ENCODE data around the gene PTPN2. TPM values are rescaled to one million over a fixed set of nuclear protein-coding genes. Genes with fewer than 3 reads are reported as not detected.

Gene PTPN2
- total and polyA plus RNA-seq, 2 experiments from 2014 or later = 49.9 to 65.5 TPM

DNA sequence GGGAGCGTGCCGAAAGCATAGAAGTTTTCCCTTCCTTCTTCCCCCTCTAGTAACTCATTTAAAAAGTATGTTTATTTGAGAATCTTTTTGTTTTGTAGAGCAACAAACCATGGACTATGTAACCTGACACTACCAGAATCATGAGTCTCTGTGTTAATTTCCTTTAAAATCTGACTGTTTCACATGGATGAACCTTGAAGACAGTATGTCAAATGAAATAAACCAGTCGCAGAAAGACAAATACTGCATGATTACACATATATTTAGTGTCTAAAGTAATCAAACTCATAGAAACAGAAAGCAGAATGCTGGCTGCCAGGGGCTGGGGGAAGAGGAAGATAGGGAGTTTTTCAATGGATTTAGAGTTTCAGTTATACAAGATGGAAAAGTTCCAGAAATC, 32.3 kb downstream of the PTPN2 start:
- no peak overlapping the region for H3K27ac ChIP-seq (ENCODE audit: low read depth)
- Mint-ChIP-seq H3K36me3 (ENCODE audit: low read depth) (peaks cover 13% of the 10 kb centered on the region), H3K4me1 (peaks cover 21% of the 10 kb centered on the region), H3K27ac (no peak overlapping the region), H3K27me3 (ENCODE audit: insufficient read depth, low read depth, poor library complexity) (peaks cover 1% of the 10 kb centered on the region), H3K9me3 (no peaks in the 10 kb centered on the region; the same call in 2 of the 3 replicates), H3K4me3 (no peak overlapping the region)
- no peak overlapping the region for H3K4me2 ChIP-seq
- H3F3A ChIP-seq (replicated peaks; ENCODE audit: low read depth) = no peaks in the 10 kb centered on the region
- no peaks in the 10 kb centered on the region for H3K36me3 ChIP-seq (ENCODE audit: insufficient read depth)
- H3K27me3 ChIP-seq (ENCODE audit: insufficient read depth) = no peaks in the 10 kb centered on the region
- peaks cover 75% of the 10 kb centered on the region for H3K79me2 ChIP-seq (replicated peaks; ENCODE audit: insufficient read depth)
- H2AFZ ChIP-seq = no peak overlapping the region
- no peak overlapping the region for H3K4me3 ChIP-seq
- H3K9me2 ChIP-seq (ENCODE audit: insufficient read depth) = no peaks in the 10 kb centered on the region
- H4K20me1 ChIP-seq (replicated peaks; ENCODE audit: insufficient read depth) = peaks cover 14% of the 10 kb centered on the region; the same call in 1 of the 2 replicates
- DNase-seq (ENCODE audit: low spot score) = no peak
- TF ChIP-seq EZH2 (IDR thresholded peaks at IDR 0.05; ENCODE audit: low read depth, unreplicated experiment) (no peak), JUNB (IDR thresholded peaks at IDR 0.05; ENCODE audit: unreplicated experiment) (no peak), ZNF114 (CRISPR knock-in tag; IDR thresholded peaks at IDR 0.05) (no peak), STAT1 (IDR thresholded peaks at IDR 0.05; ENCODE audit: unreplicated experiment) (no peak), CREB1 (CRISPR knock-in tag; IDR thresholded peaks at IDR 0.05; ENCODE audit: low read depth) (no peak), ZNF331 (CRISPR knock-in tag; IDR thresholded peaks at IDR 0.05; ENCODE audit: low read depth) (no peak), EZH2phosphoT487 (IDR thresholded peaks at IDR 0.05; ENCODE audit: unreplicated experiment) (no peak)
- TF ChIP-seq, protein P1, sequence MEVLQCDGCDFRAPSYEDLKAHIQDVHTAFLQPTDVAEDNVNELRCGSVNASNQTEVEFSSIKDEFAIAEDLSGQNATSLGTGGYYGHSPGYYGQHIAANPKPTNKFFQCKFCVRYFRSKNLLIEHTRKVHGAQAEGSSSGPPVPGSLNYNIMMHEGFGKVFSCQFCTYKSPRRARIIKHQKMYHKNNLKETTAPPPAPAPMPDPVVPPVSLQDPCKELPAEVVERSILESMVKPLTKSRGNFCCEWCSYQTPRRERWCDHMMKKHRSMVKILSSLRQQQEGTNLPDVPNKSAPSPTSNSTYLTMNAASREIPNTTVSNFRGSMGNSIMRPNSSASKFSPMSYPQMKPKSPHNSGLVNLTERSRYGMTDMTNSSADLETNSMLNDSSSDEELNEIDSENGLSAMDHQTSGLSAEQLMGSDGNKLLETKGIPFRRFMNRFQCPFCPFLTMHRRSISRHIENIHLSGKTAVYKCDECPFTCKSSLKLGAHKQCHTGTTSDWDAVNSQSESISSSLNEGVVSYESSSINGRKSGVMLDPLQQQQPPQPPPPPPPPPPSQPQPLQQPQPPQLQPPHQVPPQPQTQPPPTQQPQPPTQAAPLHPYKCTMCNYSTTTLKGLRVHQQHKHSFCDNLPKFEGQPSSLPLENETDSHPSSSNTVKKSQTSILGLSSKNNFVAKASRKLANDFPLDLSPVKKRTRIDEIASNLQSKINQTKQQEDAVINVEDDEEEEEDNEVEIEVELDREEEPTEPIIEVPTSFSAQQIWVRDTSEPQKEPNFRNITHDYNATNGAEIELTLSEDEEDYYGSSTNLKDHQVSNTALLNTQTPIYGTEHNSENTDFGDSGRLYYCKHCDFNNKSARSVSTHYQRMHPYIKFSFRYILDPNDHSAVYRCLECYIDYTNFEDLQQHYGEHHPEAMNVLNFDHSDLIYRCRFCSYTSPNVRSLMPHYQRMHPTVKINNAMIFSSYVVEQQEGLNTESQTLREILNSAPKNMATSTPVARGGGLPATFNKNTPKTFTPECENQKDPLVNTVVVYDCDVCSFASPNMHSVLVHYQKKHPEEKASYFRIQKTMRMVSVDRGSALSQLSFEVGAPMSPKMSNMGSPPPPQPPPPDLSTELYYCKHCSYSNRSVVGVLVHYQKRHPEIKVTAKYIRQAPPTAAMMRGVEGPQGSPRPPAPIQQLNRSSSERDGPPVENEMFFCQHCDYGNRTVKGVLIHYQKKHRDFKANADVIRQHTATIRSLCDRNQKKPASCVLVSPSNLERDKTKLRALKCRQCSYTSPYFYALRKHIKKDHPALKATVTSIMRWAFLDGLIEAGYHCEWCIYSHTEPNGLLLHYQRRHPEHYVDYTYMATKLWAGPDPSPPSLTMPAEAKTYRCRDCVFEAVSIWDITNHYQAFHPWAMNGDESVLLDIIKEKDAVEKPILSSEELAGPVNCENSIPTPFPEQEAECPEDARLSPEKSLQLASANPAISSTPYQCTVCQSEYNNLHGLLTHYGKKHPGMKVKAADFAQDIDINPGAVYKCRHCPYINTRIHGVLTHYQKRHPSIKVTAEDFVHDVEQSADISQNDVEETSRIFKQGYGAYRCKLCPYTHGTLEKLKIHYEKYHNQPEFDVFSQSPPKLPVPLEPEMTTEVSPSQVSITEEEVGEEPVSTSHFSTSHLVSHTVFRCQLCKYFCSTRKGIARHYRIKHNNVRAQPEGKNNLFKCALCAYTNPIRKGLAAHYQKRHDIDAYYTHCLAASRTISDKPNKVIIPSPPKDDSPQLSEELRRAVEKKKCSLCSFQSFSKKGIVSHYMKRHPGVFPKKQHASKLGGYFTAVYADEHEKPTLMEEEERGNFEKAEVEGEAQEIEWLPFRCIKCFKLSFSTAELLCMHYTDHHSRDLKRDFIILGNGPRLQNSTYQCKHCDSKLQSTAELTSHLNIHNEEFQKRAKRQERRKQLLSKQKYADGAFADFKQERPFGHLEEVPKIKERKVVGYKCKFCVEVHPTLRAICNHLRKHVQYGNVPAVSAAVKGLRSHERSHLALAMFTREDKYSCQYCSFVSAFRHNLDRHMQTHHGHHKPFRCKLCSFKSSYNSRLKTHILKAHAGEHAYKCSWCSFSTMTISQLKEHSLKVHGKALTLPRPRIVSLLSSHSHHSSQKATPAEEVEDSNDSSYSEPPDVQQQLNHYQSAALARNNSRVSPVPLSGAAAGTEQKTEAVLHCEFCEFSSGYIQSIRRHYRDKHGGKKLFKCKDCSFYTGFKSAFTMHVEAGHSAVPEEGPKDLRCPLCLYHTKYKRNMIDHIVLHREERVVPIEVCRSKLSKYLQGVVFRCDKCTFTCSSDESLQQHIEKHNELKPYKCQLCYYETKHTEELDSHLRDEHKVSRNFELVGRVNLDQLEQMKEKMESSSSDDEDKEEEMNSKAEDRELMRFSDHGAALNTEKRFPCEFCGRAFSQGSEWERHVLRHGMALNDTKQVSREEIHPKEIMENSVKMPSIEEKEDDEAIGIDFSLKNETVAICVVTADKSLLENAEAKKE (CRISPR knock-in tag; IDR thresholded peaks at IDR 0.05) = no peak
- TF ChIP-seq, protein P2, sequence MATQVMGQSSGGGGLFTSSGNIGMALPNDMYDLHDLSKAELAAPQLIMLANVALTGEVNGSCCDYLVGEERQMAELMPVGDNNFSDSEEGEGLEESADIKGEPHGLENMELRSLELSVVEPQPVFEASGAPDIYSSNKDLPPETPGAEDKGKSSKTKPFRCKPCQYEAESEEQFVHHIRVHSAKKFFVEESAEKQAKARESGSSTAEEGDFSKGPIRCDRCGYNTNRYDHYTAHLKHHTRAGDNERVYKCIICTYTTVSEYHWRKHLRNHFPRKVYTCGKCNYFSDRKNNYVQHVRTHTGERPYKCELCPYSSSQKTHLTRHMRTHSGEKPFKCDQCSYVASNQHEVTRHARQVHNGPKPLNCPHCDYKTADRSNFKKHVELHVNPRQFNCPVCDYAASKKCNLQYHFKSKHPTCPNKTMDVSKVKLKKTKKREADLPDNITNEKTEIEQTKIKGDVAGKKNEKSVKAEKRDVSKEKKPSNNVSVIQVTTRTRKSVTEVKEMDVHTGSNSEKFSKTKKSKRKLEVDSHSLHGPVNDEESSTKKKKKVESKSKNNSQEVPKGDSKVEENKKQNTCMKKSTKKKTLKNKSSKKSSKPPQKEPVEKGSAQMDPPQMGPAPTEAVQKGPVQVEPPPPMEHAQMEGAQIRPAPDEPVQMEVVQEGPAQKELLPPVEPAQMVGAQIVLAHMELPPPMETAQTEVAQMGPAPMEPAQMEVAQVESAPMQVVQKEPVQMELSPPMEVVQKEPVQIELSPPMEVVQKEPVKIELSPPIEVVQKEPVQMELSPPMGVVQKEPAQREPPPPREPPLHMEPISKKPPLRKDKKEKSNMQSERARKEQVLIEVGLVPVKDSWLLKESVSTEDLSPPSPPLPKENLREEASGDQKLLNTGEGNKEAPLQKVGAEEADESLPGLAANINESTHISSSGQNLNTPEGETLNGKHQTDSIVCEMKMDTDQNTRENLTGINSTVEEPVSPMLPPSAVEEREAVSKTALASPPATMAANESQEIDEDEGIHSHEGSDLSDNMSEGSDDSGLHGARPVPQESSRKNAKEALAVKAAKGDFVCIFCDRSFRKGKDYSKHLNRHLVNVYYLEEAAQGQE (IDR thresholded peaks at IDR 0.05; ENCODE audit: unreplicated experiment) = no peak
- TF ChIP-seq, protein P3, sequence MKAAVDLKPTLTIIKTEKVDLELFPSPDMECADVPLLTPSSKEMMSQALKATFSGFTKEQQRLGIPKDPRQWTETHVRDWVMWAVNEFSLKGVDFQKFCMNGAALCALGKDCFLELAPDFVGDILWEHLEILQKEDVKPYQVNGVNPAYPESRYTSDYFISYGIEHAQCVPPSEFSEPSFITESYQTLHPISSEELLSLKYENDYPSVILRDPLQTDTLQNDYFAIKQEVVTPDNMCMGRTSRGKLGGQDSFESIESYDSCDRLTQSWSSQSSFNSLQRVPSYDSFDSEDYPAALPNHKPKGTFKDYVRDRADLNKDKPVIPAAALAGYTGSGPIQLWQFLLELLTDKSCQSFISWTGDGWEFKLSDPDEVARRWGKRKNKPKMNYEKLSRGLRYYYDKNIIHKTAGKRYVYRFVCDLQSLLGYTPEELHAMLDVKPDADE (IDR thresholded peaks at IDR 0.05) = no peak
- no peak for ATAC-seq
- H3K4me1 ChIP-seq (ENCODE audit: insufficient read depth) = peaks cover 9% of the 10 kb centered on the region; the same call in 1 of the 2 replicates

All from GM23338 (cell line).